Head of caudate nucleus (tissue), 42 donors: ENCODE measurements around the gene LEFTY1.
"Not testable (repeated sequence)": the region's sequence is repeated elsewhere in the genome, so short reads cannot be mapped to it uniquely, and the experiment has no call there.

Experiments
- DNase-seq, 42 donors: peaks; one replicate each; pipeline versions ENCODE4 v3.0.0 to v3.0.0-alpha.2; 2020 to 2021; ENCODE audit warnings: mixed read lengths in 7 of 42
- intact Hi-C: fragments of 100-400 bp; cut with DNase I; formaldehyde crosslinking; loops from one replicate; pipeline ENCODE4 v1.15.0; 2022

LEFTY1 gene

GRCh38 chr1:225888898-225889601 is at the start of gene LEFTY1:
Gene LEFTY1 (minus strand): TSS chr1:225889146. CDS start chr1:225889066, 80 bp downstream.
- DNase-seq, result no peak
- intact Hi-C loops, result no loop called here

- DNase-seq, result no peak
- intact Hi-C loops, result no loop called here
Observed at GRCh38 chr1:225937048-225937968, 48.4 kb upstream of the LEFTY1 start.

- intact Hi-C loops, result no loop called here
- no peak for DNase-seq
Observed at GRCh38 chr1:225936523-225936922, 47.6 kb upstream of the LEFTY1 start.

GRCh38 chr1:225936086-225936485 is 47.1 kb upstream of the LEFTY1 start:
- intact Hi-C loops, result not testable (repeated sequence)

GRCh38 chr1:225934711-225935110 is 45.8 kb upstream of the LEFTY1 start:
- DNase-seq, result no peak
- intact Hi-C loops, result no loop called here

More at GRCh38 chr1:225936086-225936485, 47.1 kb upstream of the LEFTY1 start:
- DNase-seq, result not testable (repeated sequence)

GRCh38 chr1:225933072-225933471 is 44.1 kb upstream of the LEFTY1 start:
- no peak for DNase-seq
- intact Hi-C loops, result no loop called here

GRCh38 chr1:225931270-225932136 is 42.6 kb upstream of the LEFTY1 start:
- no peak for DNase-seq
- intact Hi-C loops, result no loop called here

GRCh38 chr1:225930566-225930965 is 41.6 kb upstream of the LEFTY1 start:
- intact Hi-C loops, result no loop called here

GRCh38 chr1:225929462-225929861 is 40.5 kb upstream of the LEFTY1 start:
- DNase-seq, intact Hi-C loops: not testable (repeated sequence)

More at GRCh38 chr1:225930566-225930965, 41.6 kb upstream of the LEFTY1 start:
- DNase-seq, result no peak

GRCh38 chr1:225928186-225929175 is 39.5 kb upstream of the LEFTY1 start:
- intact Hi-C loops, result no loop called here

GRCh38 chr1:225926551-225927113 is 37.7 kb upstream of the LEFTY1 start:
- intact Hi-C loops, result no loop called here
- DNase-seq, result no peak

More at GRCh38 chr1:225928186-225929175, 39.5 kb upstream of the LEFTY1 start:
- DNase-seq, result no peak

GRCh38 chr1:225923692-225924555 is 35.0 kb upstream of the LEFTY1 start, which contains the start of gene PYCR2:
Gene PYCR2 (minus strand): TSS chr1:225924250. CDS start chr1:225924110, 140 bp downstream.
- peak; percentile 89 to 98 (median 95) for DNase-seq
- intact Hi-C loops, result loop anchor here (5.0 kb wide), 1 partner anchor 47 kb away; no protein-coding TSS in a partner anchor

GRCh38 chr1:225923381-225923691 is 34.4 kb upstream of the LEFTY1 start:
- intact Hi-C loops, result loop anchor here (5.0 kb wide), 1 partner anchor 46 kb away; no protein-coding TSS in a partner anchor
- DNase-seq, result no peak

- intact Hi-C loops, result loop anchor here (5.0 kb wide), 1 partner anchor 45 kb away; no protein-coding TSS in a partner anchor
- no peak for DNase-seq
Observed at GRCh38 chr1:225921734-225922709, 33.1 kb upstream of the LEFTY1 start.

- peak; percentile 80 to 98 (median 92) for DNase-seq
- intact Hi-C loops, result loop anchor here (5.0 kb wide), 1 partner anchor 43 kb away; no protein-coding TSS in a partner anchor
Observed at GRCh38 chr1:225919906-225920305, 31.0 kb upstream of the LEFTY1 start.
